Thyroid gland (tissue), 4 donors: ENCODE results near the gene UBE2F.

Source experiments
- POLR2A ChIP-seq, 2 donors: fragments of 450-650 bp; IDR thresholded peaks; one replicate each; pipeline ENCODE4 v1.6.1; 2017; ENCODE audit warnings: antibody characterized with exemption in 2 of 2, mild to moderate bottlenecking in 2 of 2, moderate library complexity in 1 of 2
- TF ChIP-seq, protein P1 (sequence below), 6 experiments: fragments of 200-600 bp in 3 of 6; fragments of 450-650 bp in 3 of 6; sonication (generic) in 3 of 6; IDR thresholded peaks; one replicate each; pipeline ENCODE4 v1.5.1; 2016 to 2019; ENCODE audit warnings: antibody characterized with exemption in 6 of 6, mild to moderate bottlenecking in 2 of 6, inconsistent platforms in 1 of 6, moderate library complexity in 1 of 6

DNA sequence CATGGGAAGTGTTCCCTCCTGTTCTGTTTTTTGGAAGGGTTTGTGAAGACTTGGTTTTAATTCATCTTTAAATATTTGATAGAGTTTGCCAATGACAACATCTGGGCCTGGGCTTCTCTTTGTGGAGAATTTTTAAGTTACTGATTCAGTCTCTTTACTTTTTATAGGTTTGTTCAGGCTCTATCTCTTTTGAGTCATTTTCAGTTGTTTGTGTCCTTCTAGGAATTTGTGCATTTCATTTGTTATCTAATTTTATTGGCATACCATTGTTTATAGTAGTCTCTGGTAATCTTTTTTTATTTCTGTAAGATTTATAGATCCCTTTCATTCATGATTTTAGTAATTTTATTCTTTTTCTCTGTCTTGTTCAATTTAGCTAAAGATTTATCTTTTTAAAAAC, 108.6 kb downstream of the UBE2F start:
- TF ChIP-seq, protein P1, sequence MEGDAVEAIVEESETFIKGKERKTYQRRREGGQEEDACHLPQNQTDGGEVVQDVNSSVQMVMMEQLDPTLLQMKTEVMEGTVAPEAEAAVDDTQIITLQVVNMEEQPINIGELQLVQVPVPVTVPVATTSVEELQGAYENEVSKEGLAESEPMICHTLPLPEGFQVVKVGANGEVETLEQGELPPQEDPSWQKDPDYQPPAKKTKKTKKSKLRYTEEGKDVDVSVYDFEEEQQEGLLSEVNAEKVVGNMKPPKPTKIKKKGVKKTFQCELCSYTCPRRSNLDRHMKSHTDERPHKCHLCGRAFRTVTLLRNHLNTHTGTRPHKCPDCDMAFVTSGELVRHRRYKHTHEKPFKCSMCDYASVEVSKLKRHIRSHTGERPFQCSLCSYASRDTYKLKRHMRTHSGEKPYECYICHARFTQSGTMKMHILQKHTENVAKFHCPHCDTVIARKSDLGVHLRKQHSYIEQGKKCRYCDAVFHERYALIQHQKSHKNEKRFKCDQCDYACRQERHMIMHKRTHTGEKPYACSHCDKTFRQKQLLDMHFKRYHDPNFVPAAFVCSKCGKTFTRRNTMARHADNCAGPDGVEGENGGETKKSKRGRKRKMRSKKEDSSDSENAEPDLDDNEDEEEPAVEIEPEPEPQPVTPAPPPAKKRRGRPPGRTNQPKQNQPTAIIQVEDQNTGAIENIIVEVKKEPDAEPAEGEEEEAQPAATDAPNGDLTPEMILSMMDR (IDR thresholded peaks at IDR 0.05) = no peak
- no peak for TF ChIP-seq POLR2A (IDR thresholded peaks at IDR 0.05)
